GM20000 (cell line): ENCODE measurements around the gene PEX12.

Source experiments
- DNase-seq: peaks from one replicate; pipeline ENCODE4 v3.0.0; 2012; ENCODE audit warnings: low spot score
- CTCF ChIP-seq: IDR thresholded peaks from 2 replicates; pipeline ENCODE4 v1.5.1; 2012; ENCODE audit warnings: mild to moderate bottlenecking, control low read depth; ENCODE audit errors: extremely low read depth, missing control alignments

PEX12 gene

GRCh38 chr17:35578197-35578928 lies at the start of gene PEX12:
PEX12 (minus strand) TSS chr17:35578571; CDS start chr17:35578021, 550 bp downstream.
- no peak for TF ChIP-seq CTCF
- peak; percentile 79 for DNase-seq

GRCh38 chr17:35627417-35627816 lies 49.0 kb upstream of the PEX12 start:
- no peak for DNase-seq
- TF ChIP-seq CTCF: no peak

- no peak for DNase-seq
- TF ChIP-seq CTCF: no peak
Measured at GRCh38 chr17:35621768-35622167, 43.4 kb upstream of the PEX12 start.

GRCh38 chr17:35618628-35619027 lies 40.3 kb upstream of the PEX12 start:
- no peak for TF ChIP-seq CTCF
- no peak for DNase-seq

- TF ChIP-seq CTCF: no peak
- no peak for DNase-seq
Measured at GRCh38 chr17:35617505-35617904, 39.1 kb upstream of the PEX12 start.

- DNase-seq: no peak
- TF ChIP-seq CTCF: no peak
Measured at GRCh38 chr17:35616536-35616935, 38.2 kb upstream of the PEX12 start.

GRCh38 chr17:35614810-35615209 lies 36.4 kb upstream of the PEX12 start:
- no peak for TF ChIP-seq CTCF
- no peak for DNase-seq
